ENCODE results near the gene KRABD2.

KRABD2 gene

DNA sequence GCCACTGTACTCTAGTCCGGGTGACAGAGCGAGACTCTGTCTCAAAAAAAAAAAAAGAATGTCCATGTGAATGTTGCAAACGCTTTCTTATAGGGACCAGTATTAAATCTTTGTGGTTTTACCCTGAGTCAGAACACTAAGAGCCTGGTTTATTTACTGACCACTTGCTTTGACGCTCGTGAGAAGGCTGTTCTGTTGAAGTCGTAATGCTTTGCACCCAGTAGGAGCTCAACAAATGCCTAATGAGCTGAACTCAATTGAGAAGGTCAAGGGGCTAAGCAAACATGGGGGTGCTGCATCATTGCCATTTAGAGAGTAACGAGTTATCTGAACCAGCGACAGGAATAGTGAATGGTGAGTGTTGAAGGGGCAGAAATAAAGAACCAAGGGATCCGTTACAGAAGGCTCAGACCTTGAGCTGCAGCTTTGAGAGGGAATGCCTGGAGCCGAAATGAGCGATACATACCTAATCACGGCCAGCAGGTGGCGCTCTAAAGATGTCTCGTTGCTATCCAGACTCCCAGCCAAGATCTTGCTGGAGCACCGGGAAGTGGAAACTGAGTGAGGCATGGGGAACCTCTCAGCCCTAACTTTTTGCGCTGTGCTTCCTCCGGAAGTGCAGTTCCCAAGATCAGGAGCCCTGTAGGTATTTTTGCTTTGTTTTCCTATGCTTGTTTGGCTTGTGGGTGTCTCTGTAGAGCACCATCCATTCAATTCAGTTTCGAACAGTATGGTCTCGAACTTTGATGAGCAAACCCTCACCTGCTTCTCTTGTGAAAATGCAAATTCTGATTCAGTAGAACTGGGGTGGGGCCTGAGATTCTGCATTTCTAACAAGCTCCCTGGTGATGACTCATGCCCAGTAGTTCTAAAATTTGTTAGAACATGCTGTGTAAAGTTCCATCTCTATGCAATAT, 33.7 kb upstream of the KRABD2 start:
- Histone ChIP-seq H2AFZ (ENCODE audit: low read length) (0 out of 2 replicates have a peak overlapping the region, but pooled peaks have one; percentile 1), H3K79me2 (ENCODE audit: low read length) (no peaks in the 10 kb centered on the region), H3K27ac (ENCODE audit: low read length) (no peak overlapping the region), H3K4me3 (ENCODE audit: low read length) (no peak overlapping the region; the same call in 1 of the 2 replicates), H3K4me2 (ENCODE audit: low read depth, low read length) (peak overlapping the region; percentile 36; the same call in 1 of the 2 replicates), H3K27me3 (replicated peaks; ENCODE audit: insufficient read depth, low read length) (no peaks in the 10 kb centered on the region), H3K9me3 (replicated peaks; ENCODE audit: insufficient read depth, low read length) (no peaks in the 10 kb centered on the region), H3K4me1 (ENCODE audit: low read length) (peaks cover 6% of the 10 kb centered on the region; the same call in 1 of the 2 replicates), H3K9me2 (replicated peaks; ENCODE audit: insufficient read depth, low read length) (no peaks in the 10 kb centered on the region), H4K20me1 (ENCODE audit: insufficient read depth, low read length) (no peaks in the 10 kb centered on the region), H3F3A (ENCODE audit: insufficient read depth, low read length) (no peaks in the 10 kb centered on the region), H3K9ac (ENCODE audit: low read length) (no peak overlapping the region), H3K36me3 (replicated peaks; ENCODE audit: insufficient read depth, low read length) (no peaks in the 10 kb centered on the region)
- peak; percentile 75 for DNase-seq
- no peak for TF ChIP-seq EZH2 (optimal IDR thresholded peaks at IDR 0.05; ENCODE audit: low read depth, low read length)
- TF ChIP-seq EZH2phosphoT487 (IDR thresholded peaks at IDR 0.05; ENCODE audit: low read length), result no peak
- TF ChIP-seq, protein P1, sequence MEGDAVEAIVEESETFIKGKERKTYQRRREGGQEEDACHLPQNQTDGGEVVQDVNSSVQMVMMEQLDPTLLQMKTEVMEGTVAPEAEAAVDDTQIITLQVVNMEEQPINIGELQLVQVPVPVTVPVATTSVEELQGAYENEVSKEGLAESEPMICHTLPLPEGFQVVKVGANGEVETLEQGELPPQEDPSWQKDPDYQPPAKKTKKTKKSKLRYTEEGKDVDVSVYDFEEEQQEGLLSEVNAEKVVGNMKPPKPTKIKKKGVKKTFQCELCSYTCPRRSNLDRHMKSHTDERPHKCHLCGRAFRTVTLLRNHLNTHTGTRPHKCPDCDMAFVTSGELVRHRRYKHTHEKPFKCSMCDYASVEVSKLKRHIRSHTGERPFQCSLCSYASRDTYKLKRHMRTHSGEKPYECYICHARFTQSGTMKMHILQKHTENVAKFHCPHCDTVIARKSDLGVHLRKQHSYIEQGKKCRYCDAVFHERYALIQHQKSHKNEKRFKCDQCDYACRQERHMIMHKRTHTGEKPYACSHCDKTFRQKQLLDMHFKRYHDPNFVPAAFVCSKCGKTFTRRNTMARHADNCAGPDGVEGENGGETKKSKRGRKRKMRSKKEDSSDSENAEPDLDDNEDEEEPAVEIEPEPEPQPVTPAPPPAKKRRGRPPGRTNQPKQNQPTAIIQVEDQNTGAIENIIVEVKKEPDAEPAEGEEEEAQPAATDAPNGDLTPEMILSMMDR (IDR thresholded peaks at IDR 0.05; ENCODE audit: low read length), result peak; percentile 84

DNA sequence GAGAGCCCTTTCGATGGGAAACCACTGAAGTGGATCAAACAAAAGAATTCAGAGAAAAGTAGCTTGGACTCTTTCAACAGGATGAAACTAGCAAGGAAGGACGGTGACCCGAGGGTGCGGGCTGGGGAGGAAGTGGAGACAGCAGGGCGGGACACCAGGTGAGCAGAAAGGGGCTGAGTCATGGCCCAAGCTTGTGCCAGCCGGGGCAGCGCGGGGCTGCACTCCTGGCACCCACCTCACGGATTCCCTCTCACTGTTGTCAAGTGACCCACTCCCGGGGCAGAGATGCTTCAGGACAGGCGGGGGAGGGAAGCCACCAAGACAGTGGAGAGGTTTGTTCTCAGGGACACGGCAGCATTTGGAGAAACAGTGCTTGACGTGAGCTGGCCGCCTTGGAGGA, 31.9 kb upstream of the KRABD2 start:
- H4K20me1 ChIP-seq (ENCODE audit: insufficient read depth, low read length), result no peaks in the 10 kb centered on the region
- no peaks in the 10 kb centered on the region for H3K36me3 ChIP-seq (replicated peaks; ENCODE audit: insufficient read depth, low read length)
- peaks cover 6% of the 10 kb centered on the region; the same call in 1 of the 2 replicates for H3K4me1 ChIP-seq (ENCODE audit: low read length)
- peak overlapping the region; percentile 82 for H2AFZ ChIP-seq (ENCODE audit: low read length)
- peak overlapping the region; percentile 63; the same call in 1 of the 2 replicates for H3K9ac ChIP-seq (ENCODE audit: low read length)
- peak overlapping the region; percentile 8; the same call in 1 of the 2 replicates for H3K27ac ChIP-seq (ENCODE audit: low read length)
- peak overlapping the region; percentile 51 for H3K4me3 ChIP-seq (ENCODE audit: low read length)
- peak; percentile 53 for DNase-seq
- no peaks in the 10 kb centered on the region for H3K27me3 ChIP-seq (replicated peaks; ENCODE audit: insufficient read depth, low read length)
- H3K9me2 ChIP-seq (replicated peaks; ENCODE audit: insufficient read depth, low read length), result no peaks in the 10 kb centered on the region
- no peaks in the 10 kb centered on the region for H3K79me2 ChIP-seq (ENCODE audit: low read length)
- TF ChIP-seq EZH2 (optimal IDR thresholded peaks at IDR 0.05; ENCODE audit: low read depth, low read length) (no peak), EZH2phosphoT487 (IDR thresholded peaks at IDR 0.05; ENCODE audit: low read length) (no peak)
- TF ChIP-seq, protein P1 (IDR thresholded peaks at IDR 0.05; ENCODE audit: low read length), result no peak
- peak overlapping the region; percentile 84 for H3K4me2 ChIP-seq (ENCODE audit: low read depth, low read length)
- no peaks in the 10 kb centered on the region for H3K9me3 ChIP-seq (replicated peaks; ENCODE audit: insufficient read depth, low read length)
- no peaks in the 10 kb centered on the region for H3F3A ChIP-seq (ENCODE audit: insufficient read depth, low read length)

DNA sequence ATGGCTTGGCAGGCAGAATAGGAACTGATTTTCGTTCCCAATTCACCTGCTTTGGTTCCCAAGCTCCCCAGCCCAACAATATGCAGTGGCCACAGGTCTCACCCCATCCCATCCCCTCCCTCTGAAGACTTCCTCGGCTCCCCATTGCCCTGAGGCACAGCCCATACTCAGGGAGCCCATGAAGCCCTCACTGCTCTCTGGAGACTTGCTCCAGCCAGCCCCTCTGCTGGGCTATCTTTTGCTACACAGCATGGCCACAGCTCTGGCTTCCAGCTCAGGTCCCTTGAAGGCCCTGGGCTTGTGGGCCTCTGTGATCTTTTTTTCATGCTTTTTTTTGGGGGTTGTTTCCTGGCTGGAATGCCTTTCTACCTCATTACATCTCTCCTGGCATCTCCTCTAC, 29.7 kb upstream of the KRABD2 start:
- Histone ChIP-seq H3K9me2 (replicated peaks; ENCODE audit: insufficient read depth, low read length) (no peaks in the 10 kb centered on the region), H3K9ac (ENCODE audit: low read length) (no peak overlapping the region), H2AFZ (ENCODE audit: low read length) (no peak overlapping the region), H3K27me3 (replicated peaks; ENCODE audit: insufficient read depth, low read length) (no peaks in the 10 kb centered on the region), H3K4me3 (ENCODE audit: low read length) (no peak overlapping the region), H3K27ac (ENCODE audit: low read length) (no peak overlapping the region), H3K79me2 (ENCODE audit: low read length) (no peaks in the 10 kb centered on the region), H3K4me1 (ENCODE audit: low read length) (peaks cover 6% of the 10 kb centered on the region; the same call in 1 of the 2 replicates), H4K20me1 (ENCODE audit: insufficient read depth, low read length) (no peaks in the 10 kb centered on the region), H3F3A (ENCODE audit: insufficient read depth, low read length) (no peaks in the 10 kb centered on the region), H3K9me3 (replicated peaks; ENCODE audit: insufficient read depth, low read length) (no peaks in the 10 kb centered on the region), H3K36me3 (replicated peaks; ENCODE audit: insufficient read depth, low read length) (no peaks in the 10 kb centered on the region), H3K4me2 (ENCODE audit: low read depth, low read length) (no peak overlapping the region)
- no peak for DNase-seq
- TF ChIP-seq, protein P1 (IDR thresholded peaks at IDR 0.05; ENCODE audit: low read length), result no peak
- no peak for TF ChIP-seq EZH2phosphoT487 (IDR thresholded peaks at IDR 0.05; ENCODE audit: low read length)
